ENCODE results near the gene BCO1.

DNA sequence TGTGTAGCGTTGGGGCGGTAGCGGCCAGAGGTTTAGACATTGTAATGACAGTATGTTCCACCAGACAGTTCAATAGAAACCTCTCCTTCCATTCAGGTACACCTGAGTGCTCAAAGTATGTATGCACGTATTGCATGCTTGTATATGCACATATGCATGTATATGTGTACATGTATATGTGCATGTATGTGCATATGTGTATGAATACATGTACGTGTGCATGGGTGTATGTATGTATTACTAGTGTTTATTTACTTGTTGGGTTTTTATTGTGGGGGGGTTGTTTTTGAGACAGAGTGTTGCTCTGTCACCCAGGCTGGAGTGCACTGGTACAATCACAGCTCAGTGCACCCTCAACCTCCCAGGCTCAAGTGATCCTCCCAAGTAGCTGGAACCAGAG, 30.0 kb downstream of the BCO1 start:
- TF ChIP-seq, protein P1, sequence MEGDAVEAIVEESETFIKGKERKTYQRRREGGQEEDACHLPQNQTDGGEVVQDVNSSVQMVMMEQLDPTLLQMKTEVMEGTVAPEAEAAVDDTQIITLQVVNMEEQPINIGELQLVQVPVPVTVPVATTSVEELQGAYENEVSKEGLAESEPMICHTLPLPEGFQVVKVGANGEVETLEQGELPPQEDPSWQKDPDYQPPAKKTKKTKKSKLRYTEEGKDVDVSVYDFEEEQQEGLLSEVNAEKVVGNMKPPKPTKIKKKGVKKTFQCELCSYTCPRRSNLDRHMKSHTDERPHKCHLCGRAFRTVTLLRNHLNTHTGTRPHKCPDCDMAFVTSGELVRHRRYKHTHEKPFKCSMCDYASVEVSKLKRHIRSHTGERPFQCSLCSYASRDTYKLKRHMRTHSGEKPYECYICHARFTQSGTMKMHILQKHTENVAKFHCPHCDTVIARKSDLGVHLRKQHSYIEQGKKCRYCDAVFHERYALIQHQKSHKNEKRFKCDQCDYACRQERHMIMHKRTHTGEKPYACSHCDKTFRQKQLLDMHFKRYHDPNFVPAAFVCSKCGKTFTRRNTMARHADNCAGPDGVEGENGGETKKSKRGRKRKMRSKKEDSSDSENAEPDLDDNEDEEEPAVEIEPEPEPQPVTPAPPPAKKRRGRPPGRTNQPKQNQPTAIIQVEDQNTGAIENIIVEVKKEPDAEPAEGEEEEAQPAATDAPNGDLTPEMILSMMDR (IDR thresholded peaks at IDR 0.05; ENCODE audit: low read depth, low read length) = no peak
- TF ChIP-seq, protein P2, sequence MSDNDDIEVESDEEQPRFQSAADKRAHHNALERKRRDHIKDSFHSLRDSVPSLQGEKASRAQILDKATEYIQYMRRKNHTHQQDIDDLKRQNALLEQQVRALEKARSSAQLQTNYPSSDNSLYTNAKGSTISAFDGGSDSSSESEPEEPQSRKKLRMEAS (IDR thresholded peaks at IDR 0.05; ENCODE audit: low read depth, low read length) = no peak
- no peak for TF ChIP-seq POLR2A (IDR thresholded peaks at IDR 0.05; ENCODE audit: extremely low read depth, insufficient read length)
